Caki2 (cell line): ENCODE measurements around the gene HNRNPCL1. TPM values are rescaled to one million over a fixed set of nuclear protein-coding genes. Genes with fewer than 3 reads are reported as not detected.
"Not testable (repeated sequence)": the region's sequence is repeated elsewhere in the genome, so short reads cannot be mapped to it uniquely, and the experiment has no call there.

ENCODE experiments used
- DNase-seq: peaks from one replicate; pipeline ENCODE4 v3.0.0-alpha.2; 2015; ENCODE audit warnings: low read depth
- in situ Hi-C: cut with HindIII; loops from 2 replicates; pipeline ENCODE4 v1.10.0; 2016; ENCODE audit warnings: low sequenced_read_pairs, low pct_unique_long_range_greater_than_20kb, mixed read lengths
- total RNA-seq: library from RNA; depleted of rRNA; stranded (reverse); fragments of >200 nt; shearing (Covaris generic); gene quantifications from 2 replicates; pipeline ENCODE4 v1.2.3, GENCODE V29; 2014; ENCODE audit warnings: low replicate concordance; rRNA removed

The HNRNPCL1 gene
- not detected in 2 replicates for total RNA-seq

DNA sequence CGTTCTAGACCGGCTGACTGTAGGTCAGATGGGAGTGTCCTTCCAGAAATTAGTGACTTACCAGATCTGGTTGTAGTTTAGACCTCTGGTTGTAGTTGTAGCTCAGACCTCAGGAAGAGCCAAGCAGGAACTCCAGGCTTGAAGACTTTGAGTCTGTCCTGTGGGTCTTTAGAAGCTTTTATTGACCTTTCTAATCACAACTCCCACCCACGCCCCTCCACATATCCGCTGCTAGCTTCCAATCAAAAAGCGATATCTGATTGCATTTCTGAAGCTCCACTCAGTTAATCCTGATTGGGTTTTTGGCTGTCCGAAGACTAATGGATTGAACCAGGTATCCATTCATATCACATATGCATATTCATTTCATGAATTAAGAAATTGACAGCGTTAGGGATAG, at the start of gene HNRNPCL1:
TSS of gene HNRNPCL1 (minus strand) at position 101 of the 400 bp plus-strand sequence. CDS start 431 bp downstream, outside the sequence.
- in situ Hi-C loops, DNase-seq: not testable (repeated sequence)

DNA sequence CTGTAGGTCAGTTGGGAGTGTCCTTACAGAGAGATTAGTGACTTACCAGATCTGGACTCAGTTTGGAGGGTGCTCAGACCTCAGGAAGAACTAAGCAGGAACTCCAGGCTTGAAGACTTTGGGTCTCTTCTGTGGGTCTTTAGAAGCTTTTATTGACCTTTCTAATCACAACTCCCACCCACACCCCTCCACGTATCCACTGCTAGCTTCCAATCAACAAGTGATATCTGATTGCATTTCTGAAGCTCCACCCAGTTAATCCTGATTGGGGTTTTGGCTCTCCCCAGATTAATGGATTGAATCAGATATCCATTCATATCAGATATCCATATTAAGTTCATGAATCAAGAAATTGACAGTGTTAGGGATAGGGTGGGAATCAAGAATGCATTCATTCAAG, 49.6 kb upstream of the HNRNPCL1 start, which contains the start of gene PRAMEF10:
TSS of gene PRAMEF10 (minus strand) at position 101 of the 400 bp plus-strand sequence. CDS start 2,423 bp downstream, outside the sequence.
- DNase-seq, in situ Hi-C loops: not testable (repeated sequence)

DNA sequence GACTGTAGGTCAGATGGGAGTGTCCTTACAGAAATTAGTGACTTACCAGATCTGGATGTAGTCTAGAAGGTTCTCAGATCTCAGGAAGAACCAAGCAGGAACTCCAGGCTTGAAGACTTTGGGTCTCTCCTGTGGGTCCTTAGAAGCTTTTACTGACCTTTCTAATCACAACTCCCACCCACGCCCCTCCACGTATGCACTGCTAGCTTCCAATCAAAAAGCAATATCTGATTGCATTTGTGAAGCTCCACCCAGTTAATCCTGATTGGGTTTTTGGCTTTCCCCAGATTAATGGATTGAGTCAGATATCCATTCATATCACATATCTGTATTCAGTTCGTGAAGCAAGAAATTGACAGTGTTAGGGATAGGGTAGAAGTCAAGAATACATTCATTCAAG, 37.6 kb upstream of the HNRNPCL1 start, which contains the start of gene PRAMEF4:
TSS of gene PRAMEF4 (minus strand) at position 101 of the 400 bp plus-strand sequence. CDS start 2,807 bp downstream, outside the sequence.
- in situ Hi-C loops, DNase-seq: not testable (repeated sequence)

DNA sequence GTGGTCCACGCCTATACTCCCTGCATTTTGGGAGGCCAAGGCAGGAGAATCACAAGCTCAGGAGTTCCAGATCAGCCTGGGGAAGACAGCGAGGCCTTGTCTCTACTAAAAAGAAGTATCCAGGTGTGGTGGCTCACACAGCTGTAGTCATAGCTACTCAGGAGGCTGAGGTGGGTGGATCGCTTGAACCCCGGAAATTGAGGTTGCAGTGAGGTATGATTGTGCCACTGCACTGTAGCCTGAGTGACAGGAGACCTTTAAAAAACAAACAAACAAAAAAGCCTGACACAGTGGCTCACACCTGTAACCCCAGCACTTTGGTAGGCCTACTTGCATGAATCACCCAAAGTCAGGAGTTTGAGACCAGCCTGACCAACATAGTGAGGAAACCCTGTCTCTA, 29.9 kb upstream of the HNRNPCL1 start:
- in situ Hi-C loops = not testable (repeated sequence)

DNA sequence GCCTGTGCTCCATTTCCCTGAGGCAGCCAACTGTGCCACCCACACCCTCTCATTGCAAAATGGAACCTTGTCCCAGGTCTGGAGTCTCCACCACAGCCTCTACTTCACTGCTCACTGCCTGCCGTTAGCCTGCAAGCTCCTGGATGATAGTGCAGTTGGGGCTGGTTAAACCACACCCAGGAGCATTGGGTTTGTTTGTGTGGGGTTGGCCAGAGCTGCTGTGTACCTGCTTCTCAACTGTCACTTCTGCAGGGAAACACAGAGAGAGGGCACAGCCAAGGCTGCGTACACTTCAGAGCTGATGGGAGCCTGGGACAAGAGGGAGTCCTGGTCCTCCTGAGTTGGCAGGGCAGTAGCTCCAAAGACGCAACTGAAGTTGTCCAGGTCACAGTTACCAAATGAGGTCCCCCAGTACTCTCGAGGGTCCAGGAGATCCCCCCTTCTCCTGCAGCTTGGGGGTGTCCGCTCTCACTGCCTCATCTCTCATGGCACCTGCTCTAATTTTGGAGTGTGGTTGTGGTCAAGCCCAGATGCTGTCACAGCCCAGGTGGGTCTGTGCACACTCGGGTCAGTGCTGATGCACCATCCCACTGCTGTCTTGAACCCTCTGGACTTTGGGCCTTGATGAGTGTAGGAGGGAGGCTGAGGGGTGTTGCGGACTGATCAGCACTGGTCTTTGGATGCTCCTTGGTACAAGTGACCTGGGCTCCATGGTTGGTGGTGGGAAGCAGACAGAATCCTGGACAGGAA, 14.8 kb upstream of the HNRNPCL1 start:
- DNase-seq, in situ Hi-C loops: not testable (repeated sequence)

More for the DNA sequence above, 29.9 kb upstream of the HNRNPCL1 start:
- DNase-seq = not testable (repeated sequence)

DNA sequence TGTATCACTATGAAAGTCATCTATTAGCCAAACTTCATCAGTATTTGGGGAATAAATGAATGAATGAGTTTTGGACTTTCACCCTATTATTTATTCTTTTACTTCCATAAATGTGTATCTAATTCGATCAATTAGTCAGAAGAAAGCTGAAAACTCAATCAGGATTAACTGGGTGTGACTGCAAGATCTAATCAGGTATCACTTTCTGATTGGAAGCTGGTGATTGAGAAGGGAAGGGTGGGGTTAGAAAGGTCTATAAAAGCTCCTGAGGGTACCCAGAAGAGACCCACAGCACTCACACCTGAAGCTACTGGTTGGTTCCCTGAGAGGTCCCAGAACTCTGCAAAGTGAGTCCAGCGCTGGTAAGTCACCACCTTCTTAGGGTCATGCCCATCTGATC, 8.3 kb upstream of the HNRNPCL1 start, which contains the start of gene PRAMEF2:
TSS of gene PRAMEF2 (plus strand) at position 301 of the 400 bp plus-strand sequence. CDS start 1,924 bp downstream, outside the sequence.
- DNase-seq, in situ Hi-C loops: not testable (repeated sequence)

DNA sequence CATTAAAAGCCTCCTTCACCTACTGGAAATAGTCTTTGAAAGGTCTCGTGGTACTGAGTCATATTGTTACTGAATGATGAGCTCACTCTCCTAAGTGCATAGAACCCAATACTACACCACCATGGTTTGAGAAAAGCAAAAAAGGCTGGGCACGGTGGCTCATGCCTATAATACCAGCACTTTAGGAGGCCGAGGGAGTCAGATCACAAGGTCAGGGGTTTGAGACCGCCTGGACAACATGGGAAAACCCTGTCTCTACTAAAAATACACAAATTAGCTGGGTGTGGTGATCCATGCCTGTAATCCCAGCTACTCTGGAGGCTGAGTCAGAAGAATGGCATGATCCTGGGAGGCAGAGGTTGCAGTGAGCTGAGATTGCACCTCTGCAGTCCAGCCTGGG, 3.3 kb upstream of the HNRNPCL1 start:
- peak; percentile 87 for DNase-seq
- in situ Hi-C loops = no loop called here

DNA sequence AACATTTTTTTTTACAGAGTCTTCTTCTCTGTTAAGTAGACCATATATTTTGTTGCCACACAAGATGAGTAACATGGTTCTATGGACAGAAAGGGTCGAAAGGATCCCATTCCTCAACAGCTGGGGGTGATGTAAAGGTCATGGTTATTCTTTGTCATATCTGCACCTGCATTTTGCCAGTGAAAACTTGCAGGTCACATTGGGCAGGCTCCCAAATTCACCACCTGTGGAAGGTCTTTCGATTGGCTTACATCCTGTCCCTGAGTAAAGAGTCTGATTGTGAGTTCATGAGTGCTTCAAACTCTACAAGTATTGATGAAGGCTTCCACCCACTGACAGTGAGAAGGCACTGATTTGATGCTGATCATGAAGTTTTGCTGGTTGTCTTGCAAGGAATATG, 15.3 kb downstream of the HNRNPCL1 start:
- in situ Hi-C loops = not testable (repeated sequence)

DNA sequence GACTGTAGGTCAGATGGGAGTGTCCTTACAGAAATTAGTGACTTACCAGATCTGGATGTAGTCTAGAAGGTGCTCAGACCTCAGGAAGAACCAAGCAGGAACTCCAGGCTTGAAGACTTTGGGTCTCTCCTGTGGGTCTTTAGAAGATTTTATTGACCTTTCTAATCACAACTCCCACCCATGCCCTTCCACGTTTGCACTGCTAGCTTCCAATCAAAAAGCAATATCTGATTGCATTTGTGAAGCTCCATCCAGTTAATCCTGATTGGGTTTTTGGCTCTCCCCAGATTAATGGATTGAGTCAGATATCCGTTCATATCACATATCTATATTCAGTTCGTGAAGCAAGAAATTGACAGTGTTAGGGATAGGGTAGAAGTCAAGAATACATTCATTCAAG, 17.2 kb downstream of the HNRNPCL1 start, which contains the start of gene PRAMEF11:
TSS of gene PRAMEF11 (minus strand) at position 101 of the 400 bp plus-strand sequence. CDS start 2,621 bp downstream, outside the sequence.
- DNase-seq = not testable (repeated sequence)

More for the DNA sequence above, 15.3 kb downstream of the HNRNPCL1 start:
- not testable (repeated sequence) for DNase-seq

DNA sequence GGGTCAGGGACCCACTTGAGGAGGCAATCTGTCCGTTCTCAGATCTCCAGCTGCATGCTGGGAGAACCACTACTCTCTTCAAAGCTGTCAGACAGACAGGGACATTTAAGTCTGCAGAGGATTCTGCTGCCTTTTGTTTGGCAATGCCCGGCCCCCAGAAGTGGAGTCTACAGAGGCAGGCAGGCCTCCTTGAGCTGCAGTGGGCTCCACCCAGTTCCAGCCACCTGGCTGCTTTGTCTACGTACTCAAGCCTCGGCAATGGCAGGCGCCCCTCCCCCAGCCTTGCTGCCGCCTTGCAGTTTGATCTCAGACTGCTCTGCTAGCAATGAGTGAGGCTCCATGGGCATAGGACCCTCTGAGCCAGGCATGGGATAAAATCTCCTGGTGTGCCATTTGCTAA, 29.5 kb downstream of the HNRNPCL1 start:
- in situ Hi-C loops, DNase-seq: not testable (repeated sequence)

More for the DNA sequence above, 17.2 kb downstream of the HNRNPCL1 start, which contains the start of gene PRAMEF11:
- in situ Hi-C loops = not testable (repeated sequence)

DNA sequence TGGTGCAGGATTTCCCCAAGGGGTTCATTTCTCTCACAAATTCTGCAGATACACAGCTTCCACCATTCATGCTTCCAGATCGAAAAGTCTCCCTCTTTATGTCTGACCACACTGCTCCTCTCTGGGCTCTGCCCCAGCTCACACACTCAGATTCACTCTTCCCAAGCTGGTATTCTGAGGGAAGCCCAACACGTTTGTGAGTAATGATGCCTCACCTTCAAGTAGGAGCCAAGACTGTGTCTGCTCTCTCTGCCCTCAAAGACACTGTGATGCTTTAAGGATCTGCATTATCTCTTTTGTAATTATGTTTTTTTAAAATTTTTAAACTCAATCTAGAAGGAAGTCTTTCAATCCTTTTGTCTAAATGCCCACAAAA, 37.1 kb downstream of the HNRNPCL1 start:
- no peak for DNase-seq
- in situ Hi-C loops = no loop called here

DNA sequence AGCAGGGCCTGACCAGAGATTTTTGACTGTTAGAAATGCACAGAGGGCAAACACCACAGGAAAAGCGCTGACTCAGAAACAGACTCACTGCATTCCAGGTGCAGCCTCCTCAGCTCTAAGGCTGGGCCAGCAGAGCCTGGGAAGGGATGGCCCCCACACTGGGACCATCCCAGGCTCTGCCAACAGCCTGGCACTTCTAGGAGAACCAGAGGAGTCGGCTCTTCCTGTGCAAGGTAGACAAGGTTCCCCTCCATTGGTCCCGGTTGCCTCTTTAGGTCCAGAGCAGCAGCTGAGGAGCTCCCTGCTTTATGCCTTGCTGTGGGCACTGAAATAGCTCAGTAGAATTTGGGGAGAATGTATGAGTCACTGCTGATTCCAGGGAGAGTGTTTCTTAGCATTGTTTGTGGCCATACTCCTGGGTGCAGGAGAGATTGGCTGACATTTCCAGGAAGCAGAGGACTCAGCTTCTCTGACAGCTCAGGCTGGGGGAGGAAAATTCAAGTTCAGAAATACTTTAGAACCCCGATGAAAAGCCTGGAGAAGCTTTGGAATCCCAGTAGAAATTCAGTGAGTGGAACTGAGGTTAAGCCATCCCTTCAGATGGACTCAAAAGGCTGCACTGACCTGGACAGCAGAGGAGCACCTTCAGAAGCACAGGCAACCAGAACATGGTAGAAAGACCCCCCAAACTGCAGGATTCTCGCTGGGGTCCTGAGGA, 37.7 kb downstream of the HNRNPCL1 start:
- no peak for DNase-seq
- in situ Hi-C loops = no loop called here

DNA sequence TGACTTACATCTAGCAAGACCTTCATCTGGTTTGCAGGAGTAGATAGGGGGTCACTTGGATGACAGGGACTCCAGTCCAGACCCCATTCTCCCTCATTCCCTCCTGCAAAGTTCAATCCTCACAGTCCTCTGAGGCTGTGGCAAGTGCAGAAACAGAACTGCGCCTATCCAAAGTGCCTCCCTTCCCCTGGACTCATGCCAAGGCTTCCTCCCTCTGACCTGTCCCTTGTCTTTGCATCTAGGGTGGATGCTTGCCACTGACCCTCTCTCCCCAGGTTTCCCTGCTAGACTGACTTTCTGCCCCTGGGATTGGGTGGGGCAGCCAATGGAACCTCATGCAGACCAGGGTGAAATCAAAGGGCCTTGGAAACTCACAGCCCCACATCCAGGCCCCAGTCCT, 38.6 kb downstream of the HNRNPCL1 start:
- no peak for DNase-seq
- in situ Hi-C loops = no loop called here

DNA sequence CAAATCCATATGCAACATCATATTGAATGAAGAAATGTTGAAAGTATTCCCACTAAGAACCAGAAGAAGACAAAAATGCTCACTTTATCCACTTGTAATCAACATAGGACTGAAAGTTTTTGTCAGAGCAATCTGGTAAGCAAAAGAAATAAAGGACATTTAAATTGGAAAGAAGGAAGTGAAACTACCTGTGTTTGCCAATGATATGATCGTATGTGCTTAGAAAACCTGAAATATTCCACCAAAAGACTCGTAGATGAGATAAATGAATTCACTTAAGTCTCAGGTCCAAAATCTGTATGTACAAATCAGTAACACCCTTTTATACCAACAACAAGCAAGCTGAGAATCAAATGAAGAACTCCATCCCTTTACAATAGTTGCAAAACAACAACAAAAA, 48.8 kb downstream of the HNRNPCL1 start:
- in situ Hi-C loops = no loop called here
- DNase-seq = no peak

DNA sequence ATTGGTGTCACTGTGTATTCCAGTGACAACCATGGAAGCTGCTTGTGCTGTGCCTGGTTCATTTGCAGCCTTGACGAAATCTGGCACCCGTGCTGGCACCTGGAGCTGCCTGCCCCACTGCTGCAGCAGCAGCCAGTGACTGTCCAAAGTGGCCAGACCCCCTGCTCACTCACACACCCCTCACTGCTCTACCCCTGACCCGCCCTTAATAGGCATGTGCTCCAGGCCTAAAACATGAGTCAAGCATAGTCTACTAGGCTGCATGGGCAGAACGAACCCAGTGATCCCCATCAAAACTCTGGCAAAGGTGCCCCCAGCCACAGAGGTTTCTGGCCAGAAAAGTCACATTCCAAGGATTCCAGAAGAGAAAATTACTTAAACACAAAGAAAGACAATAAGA, 49.6 kb downstream of the HNRNPCL1 start:
- DNase-seq = no peak
- in situ Hi-C loops = no loop called here
